WTC11 (cell line): ENCODE measurements around the gene SSBP2. TPM values are rescaled to one million over a fixed set of nuclear protein-coding genes. Genes with fewer than 3 reads are reported as not detected.

ENCODE experiments used
- ATAC-seq: fragments of 200-7000 bp; cut with Tn5 transposase; 2 replicates; pipeline ENCODE4 v1.10.0; 2021; ENCODE audit warnings: mild to moderate bottlenecking, moderate library complexity
- CTCF ChIA-PET: fragments of 300-600 bp; sonication (Branson Sonifier 250); formaldehyde crosslinking; loops from one replicate; lab custom pipeline; 2021; ENCODE audit warnings: antibody characterized with exemption; lab: Charles Lee
- POLR2A ChIA-PET: fragments of 350-600 bp; sonication (Branson Sonifier 250); formaldehyde crosslinking; loops from one replicate; lab custom pipeline; 2021; ENCODE audit warnings: antibody characterized with exemption; lab: Charles Lee
- DNase-seq: peaks from one replicate; pipeline ENCODE4 v3.0.0; 2021; ENCODE audit warnings: low spot score
- H3K27ac Mint-ChIP-seq: 2 replicates; pipeline ENCODE4 v1.8.0; 2021; ENCODE audit warnings: mixed read lengths
- H3K27me3 Mint-ChIP-seq: 2 replicates; pipeline ENCODE4 v1.8.0; 2021; ENCODE audit warnings: low read depth, mild to moderate bottlenecking, moderate library complexity, mixed read lengths
- H3K36me3 Mint-ChIP-seq: 2 replicates; pipeline ENCODE4 v1.8.0; 2021; ENCODE audit warnings: mixed read lengths
- H3K4me1 Mint-ChIP-seq: 2 replicates; pipeline ENCODE4 v1.8.0; 2022; ENCODE audit warnings: mixed read lengths
- H3K4me3 Mint-ChIP-seq: 2 replicates; pipeline ENCODE4 v1.8.0; 2021; ENCODE audit warnings: mild to moderate bottlenecking, moderate library complexity, mixed read lengths
- H3K9me3 Mint-ChIP-seq: 2 replicates; pipeline ENCODE4 v1.8.0; 2021; ENCODE audit warnings: mixed read lengths
- ATF6 ChIP-seq: sonication (generic); formaldehyde crosslinking; IDR thresholded peaks from 2 replicates; pipeline ENCODE4 v1.8.1; 2023; ENCODE audit warnings: mild to moderate bottlenecking, missing genetic modification reagents
- CDX4 ChIP-seq: fragments of 250-450 bp; sonication (Bioruptor Pico); IDR thresholded peaks from 2 replicates; pipeline ENCODE4 v1.9.0; 2021; ENCODE audit warnings: moderate library complexity, mild to moderate bottlenecking, inconsistent platforms, borderline replicate concordance
- CREM ChIP-seq: sonication (generic); formaldehyde crosslinking; IDR thresholded peaks from 2 replicates; pipeline ENCODE4 v1.8.1; 2022; ENCODE audit warnings: mild to moderate bottlenecking, missing genetic modification reagents, moderate library complexity
- CTCF ChIP-seq: fragments of 200-600 bp; IDR thresholded peaks from 2 replicates; pipeline ENCODE4 v1.8.0; 2022; ENCODE audit warnings: antibody characterized with exemption
- E2F5 ChIP-seq: sonication (generic); formaldehyde crosslinking; IDR thresholded peaks from 2 replicates; pipeline ENCODE4 v1.8.1; 2022; ENCODE audit warnings: mild to moderate bottlenecking, moderate library complexity, missing genetic modification reagents
- FOXP1 ChIP-seq: sonication (generic); formaldehyde crosslinking; IDR thresholded peaks from 2 replicates; pipeline ENCODE4 v1.8.0; 2022; ENCODE audit warnings: missing genetic modification reagents, mild to moderate bottlenecking, moderate library complexity, borderline replicate concordance
- IRF2 ChIP-seq: sonication (generic); formaldehyde crosslinking; IDR thresholded peaks from 2 replicates; pipeline ENCODE4 v1.8.0; 2022; ENCODE audit warnings: low read depth, missing genetic modification reagents, borderline replicate concordance
- KAT7 ChIP-seq: sonication (generic); formaldehyde crosslinking; IDR thresholded peaks from 2 replicates; pipeline ENCODE4 v1.8.1; 2023; ENCODE audit warnings: missing genetic modification reagents, mild to moderate bottlenecking, borderline replicate concordance
- NFYB ChIP-seq: sonication (generic); formaldehyde crosslinking; conservative IDR thresholded peaks from 2 replicates; pipeline ENCODE4 v1.8.0; 2022; ENCODE audit warnings: low read depth, missing genetic modification reagents
- NR2C2 ChIP-seq: sonication (generic); formaldehyde crosslinking; IDR thresholded peaks from 2 replicates; pipeline ENCODE4 v1.8.0; 2022; ENCODE audit warnings: mild to moderate bottlenecking, missing genetic modification reagents
- PRRX2 ChIP-seq: fragments of 250-450 bp; sonication (Bioruptor Pico); IDR thresholded peaks from 2 replicates; pipeline ENCODE4 v1.8.0; 2021; ENCODE audit warnings: mild to moderate bottlenecking
- RELA ChIP-seq: sonication (generic); formaldehyde crosslinking; IDR thresholded peaks from 2 replicates; pipeline ENCODE4 v1.8.1; 2022; ENCODE audit warnings: missing genetic modification reagents, mild to moderate bottlenecking, borderline replicate concordance
- STAT6 ChIP-seq: sonication (generic); formaldehyde crosslinking; conservative IDR thresholded peaks from 2 replicates; pipeline ENCODE4 v1.8.1; 2023; ENCODE audit warnings: mild to moderate bottlenecking, low read depth, missing genetic modification reagents, moderate library complexity
- TEAD1 ChIP-seq: sonication (generic); formaldehyde crosslinking; IDR thresholded peaks from 2 replicates; pipeline ENCODE4 v1.8.0; 2022; ENCODE audit warnings: mild to moderate bottlenecking, missing genetic modification reagents
- ZMAT4 ChIP-seq: fragments of 250-450 bp; sonication (Bioruptor Pico); IDR thresholded peaks from 2 replicates; pipeline ENCODE4 v1.9.0; 2021; ENCODE audit warnings: mild to moderate bottlenecking
- ZNF121 ChIP-seq: sonication (generic); formaldehyde crosslinking; IDR thresholded peaks from 2 replicates; pipeline ENCODE4 v1.8.0; 2023; ENCODE audit warnings: missing genetic modification reagents
- total RNA-seq: library from RNA; stranded (reverse); gene quantifications from 3 replicates; pipeline ENCODE4 v1.2.3, GENCODE V29; 2021

The SSBP2 gene
- total RNA-seq, 1 experiment from 2014 or later: 24.9 TPM

GRCh38 chr5:81650987-81651386 lies 99.9 kb downstream of the SSBP2 start (continued):
- TF ChIP-seq CREM (CRISPR knock-in tag) (no peak), RELA (CRISPR knock-in tag) (no peak)

GRCh38 chr5:81646469-81646995 lies 104.4 kb downstream of the SSBP2 start:
- no peak for TF ChIP-seq KAT7 (CRISPR knock-in tag)
- no peak for TF ChIP-seq STAT6 (CRISPR knock-in tag)
- TF ChIP-seq CTCF: no peak
- no peak for TF ChIP-seq FOXP1 (CRISPR knock-in tag)
- TF ChIP-seq NR2C2 (CRISPR knock-in tag): no peak
- no peak for TF ChIP-seq ATF6 (CRISPR knock-in tag)
- no peak for TF ChIP-seq PRRX2 (CRISPR knock-in tag)
- TF ChIP-seq ZMAT4: no peak
- no peak for TF ChIP-seq TEAD1 (CRISPR knock-in tag)
- TF ChIP-seq ZNF121 (CRISPR knock-in tag): no peak
- no peak for TF ChIP-seq IRF2 (CRISPR knock-in tag)
- no peak for TF ChIP-seq CDX4 (CRISPR knock-in tag)
- no peak for TF ChIP-seq NFYB (CRISPR knock-in tag)
- no peak for TF ChIP-seq E2F5 (CRISPR knock-in tag)
- TF ChIP-seq, all 79 proteins: peak for 0
- H3K4me3 Mint-ChIP-seq: no peak overlapping the region
- H3K9me3 Mint-ChIP-seq: no peaks in the 10 kb centered on the region
- H3K36me3 Mint-ChIP-seq: no peaks in the 10 kb centered on the region
- no peaks in the 10 kb centered on the region for H3K27me3 Mint-ChIP-seq
- H3K27ac Mint-ChIP-seq: no peak overlapping the region
- no peaks in the 10 kb centered on the region for H3K4me1 Mint-ChIP-seq
- ATAC-seq (no peak), DNase-seq (no peak)
- ChIA-PET POLR2A (no interaction called here), CTCF (no interaction called here)
